Measurements from ENCODE around the gene COPG1. TPM values are rescaled to one million over a fixed set of nuclear protein-coding genes. Genes with fewer than 3 reads are reported as not detected.
A peak's percentile ranks its signal among the peaks of the same experiment; 100 is the strongest.

Gene COPG1
- total RNA-seq, 2 experiments from 2014 or later, result 114 to 118 TPM

GRCh38 chr3:129224984-129225393 is 24.4 kb upstream of the COPG1 start:
- peak; percentile 36 for DNase-seq

GRCh38 chr3:129226374-129226773 is 23.0 kb upstream of the COPG1 start:
- CTCF ChIA-PET, result interaction anchor here (1.5 to 3.7 kb wide), 4 partner anchors 13 to 173 kb away, joined by 4 to 32 read pairs (median 6); no protein-coding TSS in a partner anchor
- H3K4me1 Mint-ChIP-seq (ENCODE audit: low read depth), result peaks cover 15% of the 10 kb centered on the region

More at GRCh38 chr3:129224984-129225393, 24.4 kb upstream of the COPG1 start:
- peaks cover 8% of the 10 kb centered on the region for H3K4me1 Mint-ChIP-seq (ENCODE audit: low read depth)
- TF ChIP-seq CTCF (IDR thresholded peaks at IDR 0.05), result no peak
- ChIA-PET CTCF (interaction anchor here (0.9 to 3.7 kb wide), 10 partner anchors 9 to 255 kb away, joined by 3 to 32 read pairs (median 4); partner anchors contain the start of gene COPG1), POLR2A (interaction anchor here (1.0 to 2.7 kb wide), 4 partner anchors 43 to 254 kb away, joined by 3 to 13 read pairs (median 8); partner anchors contain the start of gene RAB43)
- peak overlapping the region; percentile 80 for H3K27ac Mint-ChIP-seq
- peak; percentile 79 for ATAC-seq
- no peaks in the 10 kb centered on the region for H3K27me3 Mint-ChIP-seq
- peak overlapping the region; percentile 30 for H3K4me3 Mint-ChIP-seq
- intact Hi-C loops (cut with micrococcal nuclease), result no loop called here
- H3K9me3 Mint-ChIP-seq, result no peaks in the 10 kb centered on the region
- no peaks in the 10 kb centered on the region for H3K36me3 Mint-ChIP-seq (ENCODE audit: low read depth)

GRCh38 chr3:129228891-129229585 is 20.4 kb upstream of the COPG1 start:
- no peak for TF ChIP-seq CTCF (IDR thresholded peaks at IDR 0.05)
- no peaks in the 10 kb centered on the region for H3K36me3 Mint-ChIP-seq (ENCODE audit: low read depth)
- intact Hi-C loops (cut with micrococcal nuclease), result no loop called here
- no peak overlapping the region for H3K4me3 Mint-ChIP-seq
- no peak for DNase-seq
- no peak overlapping the region for H3K27ac Mint-ChIP-seq
- POLR2A ChIA-PET, result interaction anchor here (0.8 to 1.9 kb wide), 2 partner anchors 33 to 46 kb away, joined by 3 to 4 read pairs; no protein-coding TSS in a partner anchor
- no peaks in the 10 kb centered on the region for H3K9me3 Mint-ChIP-seq
- peaks cover 3% of the 10 kb centered on the region for H3K27me3 Mint-ChIP-seq
- peaks cover 21% of the 10 kb centered on the region for H3K4me1 Mint-ChIP-seq (ENCODE audit: low read depth)
- no peak for ATAC-seq
- CTCF ChIA-PET, result interaction anchor here (1.0 to 1.3 kb wide), 3 partner anchors 17 to 259 kb away, joined by 3 to 7 read pairs (median 3); no protein-coding TSS in a partner anchor

More at GRCh38 chr3:129226374-129226773, 23.0 kb upstream of the COPG1 start:
- no peaks in the 10 kb centered on the region for H3K36me3 Mint-ChIP-seq (ENCODE audit: low read depth)
- H3K4me3 Mint-ChIP-seq, result no peak overlapping the region
- no peaks in the 10 kb centered on the region for H3K27me3 Mint-ChIP-seq
- POLR2A ChIA-PET, result interaction anchor here (0.9 to 2.7 kb wide), 2 partner anchors 19 to 44 kb away, joined by 3 to 11 read pairs; no protein-coding TSS in a partner anchor
- no peak for TF ChIP-seq CTCF (IDR thresholded peaks at IDR 0.05)
- no peaks in the 10 kb centered on the region for H3K9me3 Mint-ChIP-seq
- DNase-seq (no peak), ATAC-seq (no peak)
- intact Hi-C loops (cut with micrococcal nuclease), result no loop called here
- no peak overlapping the region for H3K27ac Mint-ChIP-seq

- Mint-ChIP-seq H3K27me3 (peaks cover 3% of the 10 kb centered on the region), H3K27ac (peak overlapping the region; percentile 57), H3K4me3 (no peak overlapping the region), H3K4me1 (ENCODE audit: low read depth) (peaks cover 16% of the 10 kb centered on the region), H3K9me3 (no peaks in the 10 kb centered on the region), H3K36me3 (ENCODE audit: low read depth) (no peaks in the 10 kb centered on the region)
- ATAC-seq (peak; percentile 97), DNase-seq (peak; percentile 63)
- ChIA-PET CTCF (interaction anchor here (1.0 to 2.1 kb wide), 3 partner anchors 15 to 177 kb away, joined by 3 to 12 read pairs (median 5); no protein-coding TSS in a partner anchor), POLR2A (interaction anchor here (1.2 to 1.9 kb wide), 3 partner anchors 15 to 35 kb away, joined by 3 to 4 read pairs (median 3); no protein-coding TSS in a partner anchor)
- intact Hi-C loops (cut with micrococcal nuclease), result no loop called here
- TF ChIP-seq CTCF (IDR thresholded peaks at IDR 0.05), result no peak
Observed at GRCh38 chr3:129230311-129231019, 18.9 kb upstream of the COPG1 start.

Data from activated CD8-positive, alpha-beta T cell treated with anti-CD3 and anti-CD28 coated beads for 36 hours (primary cell).